ENCODE results near the gene TTC29. TPM values are rescaled to one million over a fixed set of nuclear protein-coding genes. Genes with fewer than 3 reads are reported as not detected.

The TTC29 gene
- total RNA-seq, 1 donor from 2014 or later = 0.16 TPM

- no peaks in the 10 kb centered on the region for H3K36me3 Mint-ChIP-seq (ENCODE audit: unreplicated experiment)
- no peak for TF ChIP-seq CTCF (IDR thresholded peaks at IDR 0.05)
- peaks cover 9% of the 10 kb centered on the region for H3K27me3 Mint-ChIP-seq (ENCODE audit: unreplicated experiment)
- H3K27ac Mint-ChIP-seq (ENCODE audit: unreplicated experiment) = no peak overlapping the region
- no peak overlapping the region for H3K4me3 Mint-ChIP-seq (ENCODE audit: unreplicated experiment)
- no peaks in the 10 kb centered on the region for H3K9me3 Mint-ChIP-seq (ENCODE audit: unreplicated experiment)
- DNase-seq (ENCODE audit: extremely low spot score, unreplicated experiment) = no peak
- H3K4me1 Mint-ChIP-seq (ENCODE audit: unreplicated experiment) = no peaks in the 10 kb centered on the region
Measured at GRCh38 chr4:146795711-146796110, 150.0 kb downstream of the TTC29 start.

GRCh38 chr4:146793727-146794126 lies 151.9 kb downstream of the TTC29 start:
- TF ChIP-seq CTCF (IDR thresholded peaks at IDR 0.05) = no peak
- H3K9me3 Mint-ChIP-seq (ENCODE audit: unreplicated experiment) = no peaks in the 10 kb centered on the region
- H3K4me1 Mint-ChIP-seq (ENCODE audit: unreplicated experiment) = no peaks in the 10 kb centered on the region
- no peaks in the 10 kb centered on the region for H3K36me3 Mint-ChIP-seq (ENCODE audit: unreplicated experiment)
- H3K4me3 Mint-ChIP-seq (ENCODE audit: unreplicated experiment) = no peak overlapping the region
- no peak overlapping the region for H3K27ac Mint-ChIP-seq (ENCODE audit: unreplicated experiment)
- peaks cover 8% of the 10 kb centered on the region for H3K27me3 Mint-ChIP-seq (ENCODE audit: unreplicated experiment)
- DNase-seq (ENCODE audit: extremely low spot score, unreplicated experiment) = no peak

GRCh38 chr4:146791439-146791838 lies 154.2 kb downstream of the TTC29 start:
- H3K36me3 Mint-ChIP-seq (ENCODE audit: unreplicated experiment) = no peaks in the 10 kb centered on the region
- H3K9me3 Mint-ChIP-seq (ENCODE audit: unreplicated experiment) = no peaks in the 10 kb centered on the region
- H3K27ac Mint-ChIP-seq (ENCODE audit: unreplicated experiment) = no peak overlapping the region
- peaks cover 13% of the 10 kb centered on the region for H3K27me3 Mint-ChIP-seq (ENCODE audit: unreplicated experiment)
- H3K4me1 Mint-ChIP-seq (ENCODE audit: unreplicated experiment) = no peaks in the 10 kb centered on the region
- no peak overlapping the region for H3K4me3 Mint-ChIP-seq (ENCODE audit: unreplicated experiment)
- TF ChIP-seq CTCF (IDR thresholded peaks at IDR 0.05) = no peak
- DNase-seq (ENCODE audit: extremely low spot score, unreplicated experiment) = no peak

DNA sequence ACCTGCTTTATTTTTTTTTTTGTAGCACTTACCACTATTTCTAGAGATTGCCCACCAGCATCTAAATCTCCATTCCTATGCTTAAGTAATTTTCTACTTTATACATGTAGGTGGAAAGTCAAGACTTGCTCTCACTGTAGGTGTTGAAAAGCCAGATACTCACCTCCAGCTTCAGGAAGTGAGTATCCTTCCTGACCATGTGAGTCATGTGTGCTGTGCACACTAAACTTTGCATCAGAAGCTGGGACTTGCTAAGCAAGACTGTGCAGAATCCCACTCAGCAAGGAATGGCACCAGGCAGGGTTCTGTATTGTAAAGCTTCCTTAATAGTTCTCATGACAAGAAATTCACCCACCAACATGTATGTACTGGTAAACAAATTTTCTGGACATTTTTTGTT lies 155.1 kb downstream of the TTC29 start:
- no peak for DNase-seq (ENCODE audit: extremely low spot score, unreplicated experiment)
- Mint-ChIP-seq H3K4me3 (ENCODE audit: unreplicated experiment) (no peak overlapping the region), H3K4me1 (ENCODE audit: unreplicated experiment) (no peaks in the 10 kb centered on the region), H3K27ac (ENCODE audit: unreplicated experiment) (no peak overlapping the region), H3K27me3 (ENCODE audit: unreplicated experiment) (peaks cover 16% of the 10 kb centered on the region), H3K9me3 (ENCODE audit: unreplicated experiment) (no peaks in the 10 kb centered on the region), H3K36me3 (ENCODE audit: unreplicated experiment) (no peaks in the 10 kb centered on the region)
- TF ChIP-seq CTCF (IDR thresholded peaks at IDR 0.05) = no peak

- Mint-ChIP-seq H3K4me3 (ENCODE audit: unreplicated experiment) (no peak overlapping the region), H3K27me3 (ENCODE audit: unreplicated experiment) (peaks cover 21% of the 10 kb centered on the region), H3K4me1 (ENCODE audit: unreplicated experiment) (no peaks in the 10 kb centered on the region), H3K36me3 (ENCODE audit: unreplicated experiment) (no peaks in the 10 kb centered on the region), H3K9me3 (ENCODE audit: unreplicated experiment) (no peaks in the 10 kb centered on the region), H3K27ac (ENCODE audit: unreplicated experiment) (no peak overlapping the region)
- DNase-seq (ENCODE audit: extremely low spot score, unreplicated experiment) = no peak
- no peak for TF ChIP-seq CTCF (IDR thresholded peaks at IDR 0.05)
Measured at GRCh38 chr4:146787731-146788130, 157.9 kb downstream of the TTC29 start.
